ENCODE measurements around the gene SMYD3.

Gene SMYD3

GRCh38 chr1:245834002-245834401 is 673.1 kb downstream of the SMYD3 start:
- Histone ChIP-seq H3K4me3 (no peak overlapping the region), H3K27ac (no peak overlapping the region), H3K4me2 (no peak overlapping the region), H3K4me1 (no peaks in the 10 kb centered on the region), H3K36me3 (peaks cover 0 to 27% (median 6%) of the 10 kb centered on the region in 11 experiments; a peak in 7 of 22 replicates), H3K9me3 (replicated peaks in 1 of 11) (peaks cover 0 to 13% (median 0%) of the 10 kb centered on the region in 11 experiments; a peak in 2 of 22 replicates), H4K20me1 (no peaks in the 10 kb centered on the region), H3K9ac (no peak overlapping the region), H3K27me3 (no peaks in the 10 kb centered on the region)
- TF ChIP-seq Cebpa-rat (IDR thresholded peaks at IDR 0.05), result no peak

- Histone ChIP-seq H3K36me3 (peaks cover 0 to 27% (median 6%) of the 10 kb centered on the region in 11 experiments; a peak in 7 of 22 replicates), H3K4me3 (no peak overlapping the region), H3K4me2 (no peak overlapping the region), H3K27ac (no peak overlapping the region), H3K9ac (no peak overlapping the region), H4K20me1 (no peaks in the 10 kb centered on the region), H3K4me1 (no peaks in the 10 kb centered on the region), H3K27me3 (no peaks in the 10 kb centered on the region), H3K9me3 (replicated peaks in 1 of 11) (peaks cover 0 to 13% (median 0%) of the 10 kb centered on the region in 11 experiments; a peak in 2 of 22 replicates)
- no peak for TF ChIP-seq Cebpa-rat (IDR thresholded peaks at IDR 0.05)
These were observed 674.1 kb downstream of the SMYD3 start for GRCh38 chr1:245832771-245833527.

GRCh38 chr1:245831518-245831917 is 675.6 kb downstream of the SMYD3 start:
- H4K20me1 ChIP-seq, result no peaks in the 10 kb centered on the region
- H3K4me2 ChIP-seq, result no peak overlapping the region
- no peak overlapping the region for H3K4me3 ChIP-seq
- no peak for TF ChIP-seq Cebpa-rat (IDR thresholded peaks at IDR 0.05)
- H3K9ac ChIP-seq, result no peak overlapping the region
- no peaks in the 10 kb centered on the region for H3K27me3 ChIP-seq
- H3K27ac ChIP-seq, result no peak overlapping the region
- H3K9me3 ChIP-seq (replicated peaks in 1 of 11), result peaks cover 0 to 13% (median 0%) of the 10 kb centered on the region in 11 experiments; a peak in 3 of 22 replicates
- peaks cover 0 to 24% (median 6%) of the 10 kb centered on the region in 11 experiments; a peak in 7 of 22 replicates for H3K36me3 ChIP-seq
- H3K4me1 ChIP-seq, result no peaks in the 10 kb centered on the region

- Histone ChIP-seq H3K27ac (no peak overlapping the region), H3K9me3 (replicated peaks in 1 of 11) (peaks cover 0 to 13% (median 0%) of the 10 kb centered on the region in 11 experiments; a peak in 3 of 22 replicates), H3K27me3 (no peaks in the 10 kb centered on the region), H3K9ac (no peak overlapping the region), H3K4me3 (no peak overlapping the region), H3K36me3 (peaks cover 0 to 18% (median 0%) of the 10 kb centered on the region in 11 experiments; a peak in 3 of 22 replicates), H4K20me1 (no peaks in the 10 kb centered on the region), H3K4me1 (no peaks in the 10 kb centered on the region), H3K4me2 (no peak overlapping the region)
- no peak for TF ChIP-seq Cebpa-rat (IDR thresholded peaks at IDR 0.05)
These were observed 677.3 kb downstream of the SMYD3 start for GRCh38 chr1:245829826-245830225.

- TF ChIP-seq Cebpa-rat (IDR thresholded peaks at IDR 0.05), result no peak
- Histone ChIP-seq H4K20me1 (no peaks in the 10 kb centered on the region), H3K4me2 (no peak overlapping the region), H3K27me3 (no peaks in the 10 kb centered on the region), H3K36me3 (peaks cover 0 to 18% (median 0%) of the 10 kb centered on the region in 11 experiments; a peak in 3 of 22 replicates), H3K4me1 (no peaks in the 10 kb centered on the region), H3K27ac (no peak overlapping the region), H3K4me3 (no peak overlapping the region), H3K9me3 (replicated peaks in 1 of 11) (peaks cover 0 to 13% (median 0%) of the 10 kb centered on the region in 11 experiments; a peak in 6 of 22 replicates), H3K9ac (no peak overlapping the region)
These were observed 677.9 kb downstream of the SMYD3 start for GRCh38 chr1:245829194-245829593.

GRCh38 chr1:245827301-245827700 is 679.8 kb downstream of the SMYD3 start:
- Histone ChIP-seq H3K27me3 (no peaks in the 10 kb centered on the region), H3K4me1 (no peaks in the 10 kb centered on the region), H3K27ac (no peak overlapping the region), H3K36me3 (peaks cover 0 to 24% (median 0%) of the 10 kb centered on the region in 11 experiments; a peak in 5 of 22 replicates), H3K4me2 (no peak overlapping the region), H3K9ac (no peak overlapping the region), H3K9me3 (replicated peaks in 1 of 11) (peaks cover 0 to 20% (median 8%) of the 10 kb centered on the region in 11 experiments; a peak in 12 of 22 replicates), H3K4me3 (no peak overlapping the region), H4K20me1 (no peaks in the 10 kb centered on the region)
- no peak for TF ChIP-seq Cebpa-rat (IDR thresholded peaks at IDR 0.05)

- Histone ChIP-seq H3K9me3 (replicated peaks in 1 of 11) (peaks cover 0 to 13% (median 8%) of the 10 kb centered on the region in 11 experiments; a peak in 11 of 22 replicates), H3K4me3 (no peak overlapping the region), H3K4me2 (no peak overlapping the region), H3K4me1 (no peaks in the 10 kb centered on the region), H4K20me1 (no peaks in the 10 kb centered on the region), H3K36me3 (peaks cover 0 to 6% (median 0%) of the 10 kb centered on the region in 11 experiments; a peak in 4 of 22 replicates), H3K27me3 (no peaks in the 10 kb centered on the region), H3K9ac (no peak overlapping the region), H3K27ac (no peak overlapping the region)
- no peak for TF ChIP-seq Cebpa-rat (IDR thresholded peaks at IDR 0.05)
These were observed 681.8 kb downstream of the SMYD3 start for GRCh38 chr1:245825128-245825901.

- Histone ChIP-seq H3K27ac (no peak overlapping the region), H3K27me3 (no peaks in the 10 kb centered on the region), H3K4me2 (no peak overlapping the region), H3K9me3 (replicated peaks in 1 of 11) (peaks cover 0 to 11% (median 8%) of the 10 kb centered on the region in 11 experiments; a peak in 11 of 22 replicates), H4K20me1 (no peaks in the 10 kb centered on the region), H3K36me3 (peaks cover 0 to 5% (median 0%) of the 10 kb centered on the region in 11 experiments; a peak in 4 of 22 replicates), H3K9ac (no peak overlapping the region), H3K4me1 (no peaks in the 10 kb centered on the region), H3K4me3 (no peak overlapping the region)
- no peak for TF ChIP-seq Cebpa-rat (IDR thresholded peaks at IDR 0.05)
These were observed 683.5 kb downstream of the SMYD3 start for GRCh38 chr1:245823408-245824147.

Data from BLaER1 treated with 17β-estradiol and CSF1 and Interleukin-3, amounts not matched to agents 10 nM and 100 nM (cell line).